Adipocyte (in vitro differentiated cells): ENCODE measurements around the gene LRBA.
"Not testable (repeated sequence)": the region's sequence is repeated elsewhere in the genome, so short reads cannot be mapped to it uniquely, and the experiment has no call there.

Source experiments
- DNase-seq: peaks from one replicate; pipeline ENCODE4 v3.0.0-alpha.2; 2015; ENCODE audit warnings: low read depth
- H3K27me3 ChIP-seq: replicated peaks from 2 replicates; pipeline ENCODE4 v1.7.0; 2013; ENCODE audit warnings: mild to moderate bottlenecking, low read length, moderate library complexity; ENCODE audit not compliant: control insufficient read depth, insufficient read depth
- H3K36me3 ChIP-seq: 2 replicates; pipeline ENCODE4 v1.7.0; 2013; ENCODE audit warnings: low read length, mild to moderate bottlenecking, moderate library complexity; ENCODE audit not compliant: control insufficient read depth, insufficient read depth, severe bottlenecking
- H3K4me1 ChIP-seq: 2 replicates; pipeline ENCODE4 v1.7.0; 2013; ENCODE audit warnings: mild to moderate bottlenecking, low read length, moderate library complexity; ENCODE audit not compliant: control insufficient read depth, insufficient read depth
- H3K4me3 ChIP-seq: 2 replicates; pipeline ENCODE4 v1.7.0; 2013; ENCODE audit warnings: mild to moderate bottlenecking, low read length, moderate library complexity
- H3K9ac ChIP-seq: 2 replicates; pipeline ENCODE4 v1.7.0; 2013; ENCODE audit warnings: mild to moderate bottlenecking, low read length, moderate library complexity
- H3K9me3 ChIP-seq: 2 replicates; pipeline ENCODE4 v1.7.0; 2013; ENCODE audit warnings: mild to moderate bottlenecking, low read length, moderate library complexity; ENCODE audit not compliant: control insufficient read depth

LRBA gene

DNA sequence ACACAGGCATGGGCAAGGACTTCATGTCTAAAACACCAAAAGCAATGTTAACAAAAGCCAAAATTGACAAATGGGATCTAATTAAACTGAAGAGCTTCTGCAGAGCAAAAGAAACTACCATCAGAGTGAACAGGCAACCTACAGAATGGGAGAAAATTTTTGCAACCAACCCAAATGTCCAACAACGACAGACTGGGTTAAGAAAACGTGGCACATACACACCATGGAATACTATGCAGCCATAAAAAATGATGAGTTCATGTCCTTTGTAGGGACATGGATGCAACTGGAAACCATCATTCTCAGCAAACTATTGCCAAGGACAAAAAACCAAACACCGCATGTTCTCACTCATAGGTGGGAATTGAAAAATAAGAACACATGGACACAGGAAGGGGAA, 507.4 kb downstream of the LRBA start:
- not testable (repeated sequence) for DNase-seq, H3K27me3 ChIP-seq, H3K4me1 ChIP-seq, H3K36me3 ChIP-seq, H3K4me3 ChIP-seq, H3K9ac ChIP-seq, H3K9me3 ChIP-seq

- H3K4me1 ChIP-seq, result peaks cover 17% of the 10 kb centered on the region
- peak; percentile 38 for DNase-seq
- no peaks in the 10 kb centered on the region for H3K27me3 ChIP-seq
- H3K9me3 ChIP-seq, result no peaks in the 10 kb centered on the region
- no peak overlapping the region for H3K9ac ChIP-seq
- no peak overlapping the region for H3K4me3 ChIP-seq
- H3K36me3 ChIP-seq, result no peaks in the 10 kb centered on the region
Observed at GRCh38 chr4:150501983-150502382, 513.1 kb downstream of the LRBA start.

DNA sequence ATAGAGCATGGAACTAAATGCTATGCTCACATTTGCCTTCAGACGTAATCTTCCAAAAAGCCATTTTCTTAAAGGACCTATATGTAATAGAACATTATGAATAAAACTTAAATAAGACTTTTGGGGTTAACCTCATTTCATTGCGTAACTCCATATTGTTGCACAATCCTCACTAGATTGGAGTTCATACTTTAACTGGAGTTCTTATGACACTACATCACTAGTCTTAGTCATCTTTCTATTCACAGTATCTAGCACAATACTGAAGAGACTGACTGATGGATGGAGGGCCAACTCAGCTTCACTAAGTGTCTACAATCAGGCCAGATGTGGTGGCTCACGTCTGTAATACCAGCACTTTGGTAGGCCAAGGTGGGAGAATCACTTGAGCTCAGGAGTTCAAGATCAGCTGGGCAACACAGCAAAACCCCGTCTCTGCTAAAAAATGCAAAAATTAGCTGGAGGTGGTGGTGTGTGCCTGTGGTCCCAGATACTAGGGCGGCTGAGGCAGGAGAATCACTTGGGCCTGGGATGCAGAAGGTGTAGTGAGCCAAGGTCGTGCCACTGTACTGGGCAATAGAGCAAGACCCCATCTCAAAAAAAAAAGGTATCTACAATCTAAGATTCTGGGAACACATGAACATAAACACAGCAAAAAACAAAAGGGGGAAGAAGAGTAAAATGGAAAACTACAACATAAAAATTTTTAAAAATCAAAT, 513.9 kb downstream of the LRBA start:
- Histone ChIP-seq H3K27me3 (no peaks in the 10 kb centered on the region), H3K9ac (no peak overlapping the region), H3K4me1 (peaks cover 17% of the 10 kb centered on the region), H3K36me3 (no peaks in the 10 kb centered on the region), H3K9me3 (no peaks in the 10 kb centered on the region), H3K4me3 (peak overlapping the region; percentile 39)
- DNase-seq, result peak; percentile 78

GRCh38 chr4:150497612-150498011, 517.5 kb downstream of the LRBA start:
- H3K9ac ChIP-seq, result no peak overlapping the region
- H3K9me3 ChIP-seq, result no peaks in the 10 kb centered on the region
- DNase-seq, result no peak
- no peak overlapping the region for H3K4me3 ChIP-seq
- no peaks in the 10 kb centered on the region for H3K27me3 ChIP-seq
- peaks cover 27% of the 10 kb centered on the region for H3K4me1 ChIP-seq
- H3K36me3 ChIP-seq, result no peaks in the 10 kb centered on the region

GRCh38 chr4:150495550-150495949, 519.5 kb downstream of the LRBA start:
- no peak for DNase-seq
- no peak overlapping the region for H3K9ac ChIP-seq
- H3K4me1 ChIP-seq, result peaks cover 10% of the 10 kb centered on the region
- H3K9me3 ChIP-seq, result no peaks in the 10 kb centered on the region
- no peaks in the 10 kb centered on the region for H3K27me3 ChIP-seq
- no peak overlapping the region for H3K4me3 ChIP-seq
- no peaks in the 10 kb centered on the region for H3K36me3 ChIP-seq

DNA sequence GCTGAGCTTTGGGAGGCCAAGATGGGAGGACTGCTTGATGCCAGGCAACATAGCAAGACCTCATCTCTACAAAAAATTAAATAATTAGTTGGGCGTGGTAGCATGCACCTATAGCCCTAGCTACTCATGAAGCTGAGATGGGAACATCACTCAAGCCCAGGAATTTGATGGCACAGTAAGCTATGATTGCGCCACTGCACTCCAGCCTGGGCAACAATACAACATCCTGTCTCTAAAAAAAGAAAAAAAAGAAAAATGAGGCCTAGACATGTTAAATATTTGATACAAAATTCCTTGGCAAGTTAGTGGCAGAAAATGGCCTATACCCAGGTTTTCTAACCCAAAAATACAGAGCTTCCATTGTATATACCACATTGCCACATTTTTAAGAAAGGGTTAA, 521.2 kb downstream of the LRBA start:
- no peaks in the 10 kb centered on the region for H3K36me3 ChIP-seq
- H3K4me1 ChIP-seq, result peaks cover 10% of the 10 kb centered on the region
- no peak overlapping the region for H3K9ac ChIP-seq
- H3K9me3 ChIP-seq, result no peaks in the 10 kb centered on the region
- DNase-seq, result peak; percentile 65
- no peaks in the 10 kb centered on the region for H3K27me3 ChIP-seq
- no peak overlapping the region for H3K4me3 ChIP-seq

DNA sequence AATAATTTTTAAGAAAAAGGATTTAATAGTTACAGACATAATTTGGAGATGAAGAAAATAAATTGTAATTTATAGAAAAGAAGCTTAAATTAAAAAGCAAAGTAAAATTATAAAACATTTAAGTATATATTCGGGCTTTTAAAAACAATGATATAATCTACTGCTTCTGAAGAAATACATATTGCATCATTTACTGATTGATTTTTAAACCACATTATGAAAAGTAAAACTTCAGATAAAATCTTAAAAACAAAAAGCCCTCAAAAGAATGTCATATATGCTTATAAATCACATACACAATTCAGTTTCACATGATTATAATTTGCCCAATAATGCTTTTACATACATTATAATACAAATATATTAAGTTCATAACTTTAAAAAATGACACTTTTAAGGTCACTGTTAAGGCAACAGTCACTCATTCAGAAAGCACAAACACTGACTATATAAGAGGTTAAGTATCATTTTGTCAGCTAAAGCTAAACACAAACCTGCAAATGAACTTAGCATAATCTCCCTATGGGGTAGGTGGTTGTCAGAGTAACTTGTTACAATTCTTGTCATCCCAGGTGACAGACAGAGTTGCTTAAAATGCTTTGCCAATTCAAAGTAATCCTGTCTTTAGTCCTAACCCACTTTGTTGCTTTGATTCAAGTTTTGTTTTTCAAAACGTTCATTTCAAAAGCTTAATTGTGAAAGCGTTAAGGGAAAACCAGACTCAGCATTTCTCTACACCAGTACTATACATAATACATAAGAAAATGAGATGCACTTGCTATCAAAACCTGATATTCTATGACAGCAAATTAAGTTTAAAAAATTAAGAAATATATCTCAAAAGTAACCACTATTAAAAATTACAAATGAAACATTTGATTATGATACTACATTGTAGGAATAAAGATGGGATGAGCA, 523.7 kb downstream of the LRBA start:
- H3K4me3 ChIP-seq, result no peak overlapping the region
- peaks cover 10% of the 10 kb centered on the region for H3K4me1 ChIP-seq
- H3K9me3 ChIP-seq, result no peaks in the 10 kb centered on the region
- no peaks in the 10 kb centered on the region for H3K36me3 ChIP-seq
- no peak overlapping the region for H3K9ac ChIP-seq
- H3K27me3 ChIP-seq, result no peaks in the 10 kb centered on the region
- no peak for DNase-seq

DNA sequence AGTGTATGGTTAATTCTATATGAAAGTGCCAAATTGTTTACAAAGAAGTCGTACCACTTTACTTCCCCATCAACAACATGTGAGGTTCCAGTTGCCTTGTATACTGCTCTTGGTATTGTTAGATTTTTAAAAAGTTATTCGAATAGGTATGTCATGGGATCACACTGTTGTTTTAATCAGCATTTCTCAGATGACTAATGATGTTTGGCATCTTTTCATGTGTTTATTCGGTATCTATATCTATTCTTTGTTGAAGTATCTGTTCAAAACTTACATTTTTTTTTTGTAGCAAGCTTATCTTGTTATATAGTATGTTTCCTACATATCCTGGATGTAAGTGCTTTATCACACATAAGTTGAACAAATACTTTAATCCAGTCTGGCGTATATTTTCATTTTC, 532.5 kb downstream of the LRBA start:
- no peak overlapping the region for H3K4me3 ChIP-seq
- no peaks in the 10 kb centered on the region for H3K27me3 ChIP-seq
- no peaks in the 10 kb centered on the region for H3K9me3 ChIP-seq
- no peak overlapping the region for H3K9ac ChIP-seq
- no peaks in the 10 kb centered on the region for H3K36me3 ChIP-seq
- no peak for DNase-seq
- no peaks in the 10 kb centered on the region for H3K4me1 ChIP-seq

DNA sequence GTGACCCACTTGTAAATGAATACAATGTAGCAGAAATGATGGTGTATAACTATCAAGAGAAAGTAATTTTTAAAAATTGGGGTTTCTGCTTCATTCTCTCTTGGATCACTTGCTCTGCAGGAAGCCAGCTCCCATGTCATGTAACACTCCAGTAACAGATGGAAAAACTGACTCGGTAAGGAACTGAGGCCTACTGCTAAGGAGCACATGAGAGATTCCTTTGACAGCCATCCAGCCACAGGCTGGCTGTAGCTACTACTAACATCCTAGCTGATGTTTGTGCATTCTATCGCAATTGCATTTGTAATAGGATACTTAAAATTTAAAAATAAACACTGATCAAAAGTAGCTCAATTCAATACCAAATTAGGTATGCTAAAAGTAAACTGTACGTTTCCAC, 535.4 kb downstream of the LRBA start:
- Histone ChIP-seq H3K9me3 (no peaks in the 10 kb centered on the region), H3K9ac (no peak overlapping the region), H3K4me3 (no peak overlapping the region), H3K36me3 (no peaks in the 10 kb centered on the region), H3K27me3 (no peaks in the 10 kb centered on the region), H3K4me1 (no peaks in the 10 kb centered on the region)
- no peak for DNase-seq

DNA sequence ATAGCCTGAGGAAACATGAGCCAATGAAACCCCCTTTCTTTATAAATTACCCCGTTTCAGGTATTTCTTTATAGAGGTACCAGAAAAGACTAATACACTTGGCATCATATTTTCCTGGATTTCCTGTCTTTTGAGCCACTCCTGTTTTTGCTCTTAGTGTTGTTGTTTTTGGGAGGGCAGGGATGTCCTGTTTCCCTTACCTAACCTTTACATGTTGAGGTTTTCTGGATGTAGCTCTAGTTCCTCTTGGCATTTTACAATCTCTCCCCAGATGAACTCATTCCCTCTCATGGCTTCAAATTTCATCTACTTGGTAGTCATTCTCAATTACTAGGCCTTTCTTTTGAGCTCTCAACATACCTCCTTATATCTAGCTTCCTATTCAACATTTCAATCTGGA, 537.2 kb downstream of the LRBA start:
- no peaks in the 10 kb centered on the region for H3K36me3 ChIP-seq
- no peaks in the 10 kb centered on the region for H3K9me3 ChIP-seq
- no peaks in the 10 kb centered on the region for H3K4me1 ChIP-seq
- H3K4me3 ChIP-seq, result no peak overlapping the region
- H3K9ac ChIP-seq, result no peak overlapping the region
- H3K27me3 ChIP-seq, result no peaks in the 10 kb centered on the region
- no peak for DNase-seq

DNA sequence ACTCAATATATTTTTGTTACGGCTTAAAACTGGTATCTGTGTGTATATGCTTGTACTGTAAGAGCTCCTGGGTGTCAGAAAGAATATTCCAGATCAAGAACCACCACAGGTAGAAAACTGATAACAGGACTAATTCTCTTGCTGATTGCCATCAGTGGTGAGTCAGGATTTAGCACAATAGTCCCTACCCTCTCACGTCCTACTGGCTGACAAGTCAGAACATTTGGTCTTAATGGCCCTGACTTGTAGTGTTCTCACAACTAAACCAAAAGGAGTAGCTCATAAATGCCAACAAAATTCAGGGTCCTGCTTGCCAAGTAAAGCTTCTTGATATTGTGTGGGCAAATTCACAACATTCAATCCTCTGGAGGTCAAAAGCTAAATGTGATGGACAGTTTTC, 538.3 kb downstream of the LRBA start:
- Histone ChIP-seq H3K9ac (no peak overlapping the region), H3K4me3 (no peak overlapping the region), H3K27me3 (no peaks in the 10 kb centered on the region), H3K36me3 (no peaks in the 10 kb centered on the region), H3K4me1 (no peaks in the 10 kb centered on the region), H3K9me3 (no peaks in the 10 kb centered on the region)
- no peak for DNase-seq
